ENCODE measurements around the gene HOXB6.

Gene HOXB6

DNA sequence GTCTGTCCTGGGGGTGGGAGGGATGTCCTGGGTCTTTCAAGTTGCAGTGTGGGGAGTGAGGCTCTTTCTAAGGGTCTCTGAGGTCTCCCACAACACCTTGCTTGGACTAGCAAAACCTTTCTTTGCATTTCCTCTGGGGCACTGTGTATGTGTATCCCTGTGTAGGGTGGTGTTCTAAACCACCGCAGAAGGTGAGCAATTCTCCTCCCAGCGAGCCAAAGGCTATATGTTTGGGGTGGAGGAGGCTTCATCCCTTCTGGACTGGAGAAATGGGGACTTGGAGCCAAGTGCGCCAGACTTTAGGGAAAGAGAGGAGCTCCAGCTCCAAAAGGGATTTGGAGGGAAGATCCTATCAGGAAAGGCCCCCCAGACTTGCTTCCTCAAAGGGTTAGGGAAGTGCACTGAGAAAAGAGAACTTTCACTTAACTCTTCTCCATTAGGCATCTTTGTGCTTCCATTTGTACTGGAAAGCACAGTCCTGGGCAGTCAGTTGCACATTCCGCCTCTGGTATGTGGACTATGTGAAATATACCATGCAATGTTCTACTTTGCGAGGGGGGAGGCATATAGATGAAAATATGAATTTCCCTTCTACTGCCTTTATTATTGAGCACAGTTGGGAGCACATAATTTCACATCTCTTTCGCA, 40.2 kb upstream of the HOXB6 start:
- TF ChIP-seq, protein P1, sequence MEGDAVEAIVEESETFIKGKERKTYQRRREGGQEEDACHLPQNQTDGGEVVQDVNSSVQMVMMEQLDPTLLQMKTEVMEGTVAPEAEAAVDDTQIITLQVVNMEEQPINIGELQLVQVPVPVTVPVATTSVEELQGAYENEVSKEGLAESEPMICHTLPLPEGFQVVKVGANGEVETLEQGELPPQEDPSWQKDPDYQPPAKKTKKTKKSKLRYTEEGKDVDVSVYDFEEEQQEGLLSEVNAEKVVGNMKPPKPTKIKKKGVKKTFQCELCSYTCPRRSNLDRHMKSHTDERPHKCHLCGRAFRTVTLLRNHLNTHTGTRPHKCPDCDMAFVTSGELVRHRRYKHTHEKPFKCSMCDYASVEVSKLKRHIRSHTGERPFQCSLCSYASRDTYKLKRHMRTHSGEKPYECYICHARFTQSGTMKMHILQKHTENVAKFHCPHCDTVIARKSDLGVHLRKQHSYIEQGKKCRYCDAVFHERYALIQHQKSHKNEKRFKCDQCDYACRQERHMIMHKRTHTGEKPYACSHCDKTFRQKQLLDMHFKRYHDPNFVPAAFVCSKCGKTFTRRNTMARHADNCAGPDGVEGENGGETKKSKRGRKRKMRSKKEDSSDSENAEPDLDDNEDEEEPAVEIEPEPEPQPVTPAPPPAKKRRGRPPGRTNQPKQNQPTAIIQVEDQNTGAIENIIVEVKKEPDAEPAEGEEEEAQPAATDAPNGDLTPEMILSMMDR (IDR thresholded peaks at IDR 0.05; ENCODE audit: insufficient read depth, missing control alignments): no peak
- no peak for DNase-seq (ENCODE audit: insufficient read length, low spot score)
- no peak for FAIRE-seq

DNA sequence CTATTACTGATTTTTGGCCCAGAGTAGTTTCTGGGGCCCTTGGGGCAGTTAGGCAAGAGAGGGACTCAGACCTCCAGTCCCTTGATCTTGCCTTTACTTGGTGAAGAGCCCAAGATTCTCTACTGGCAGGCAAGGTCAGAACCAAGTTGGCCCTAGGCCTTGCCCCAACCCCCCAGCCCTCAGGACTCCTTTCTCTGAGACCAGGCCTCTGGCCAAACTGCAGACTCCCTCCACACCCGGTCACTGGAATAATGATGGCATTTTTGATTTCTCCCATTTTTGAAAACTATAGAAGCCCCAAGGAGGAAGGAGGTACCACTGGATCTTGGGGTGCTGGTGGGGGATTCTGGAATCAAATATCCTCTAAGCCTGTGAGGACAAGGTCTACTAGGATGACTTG, 39.4 kb upstream of the HOXB6 start:
- DNase-seq (ENCODE audit: insufficient read length, low spot score): no peak
- TF ChIP-seq, protein P1 (IDR thresholded peaks at IDR 0.05; ENCODE audit: insufficient read depth, missing control alignments): no peak
- no peak for FAIRE-seq

DNA sequence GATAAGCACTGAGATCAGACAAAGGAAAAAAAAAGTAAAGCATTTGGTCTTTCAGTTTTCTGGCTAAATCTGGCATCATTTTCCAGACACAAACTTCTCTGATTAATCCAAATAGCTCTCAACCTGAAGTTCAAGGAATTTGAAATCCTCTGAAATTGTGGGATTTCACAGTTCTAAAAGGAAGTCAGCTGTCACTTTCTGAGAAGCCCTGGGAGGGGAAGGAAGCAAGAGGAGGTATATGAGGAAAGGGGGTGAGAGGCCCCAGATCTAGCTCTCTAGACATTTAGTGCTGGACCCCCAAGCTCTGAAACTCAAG, 38.9 kb upstream of the HOXB6 start:
- no peak for FAIRE-seq
- TF ChIP-seq, protein P1 (IDR thresholded peaks at IDR 0.05; ENCODE audit: insufficient read depth, missing control alignments): no peak

DNA sequence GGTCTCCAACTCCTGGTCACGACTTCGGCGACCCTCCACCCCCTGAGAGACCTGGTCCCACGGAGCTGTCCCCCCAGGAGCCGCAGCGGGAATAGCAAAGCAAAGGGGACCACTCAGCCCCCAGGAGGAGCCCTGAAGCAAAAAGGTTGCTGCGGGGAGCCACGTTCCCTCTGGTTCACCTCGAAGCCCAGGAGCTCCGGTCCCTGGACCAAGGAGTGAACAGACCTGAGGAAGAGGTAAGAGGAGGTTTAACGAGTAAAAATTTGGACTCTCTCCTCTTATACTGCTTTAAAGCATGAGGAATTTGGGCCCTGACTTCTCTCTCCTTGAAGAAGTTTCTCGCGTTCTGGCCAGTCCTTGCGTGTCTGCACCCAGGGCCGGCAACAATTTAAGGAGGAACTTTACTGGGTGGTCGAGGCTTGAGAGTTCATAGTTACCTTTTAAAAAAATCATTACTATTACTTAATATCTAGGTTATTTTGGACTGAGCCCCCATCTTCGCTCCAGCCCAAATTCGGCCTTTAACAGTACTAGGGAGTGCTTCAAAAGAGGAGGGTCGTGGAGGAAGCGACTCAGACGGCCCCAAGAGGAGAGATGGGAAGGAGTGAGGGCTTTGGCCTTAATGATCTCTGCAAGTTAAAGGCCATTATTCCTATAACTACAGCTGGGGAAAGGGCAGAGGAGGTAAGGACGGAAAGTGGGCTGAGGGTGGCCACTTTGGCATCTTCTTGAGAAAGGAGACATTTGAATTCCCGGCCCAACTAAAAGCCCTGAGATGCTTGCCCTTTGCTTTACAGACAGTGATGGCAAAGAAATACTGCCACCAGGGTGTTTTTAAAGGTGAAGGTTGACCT, 38.3 kb upstream of the HOXB6 start:
- no peak for FAIRE-seq
- DNase-seq (ENCODE audit: insufficient read length, low spot score): no peak
- TF ChIP-seq, protein P1 (IDR thresholded peaks at IDR 0.05; ENCODE audit: insufficient read depth, missing control alignments): no peak

More for the DNA sequence above, 38.9 kb upstream of the HOXB6 start:
- DNase-seq (ENCODE audit: insufficient read length, low spot score): no peak

DNA sequence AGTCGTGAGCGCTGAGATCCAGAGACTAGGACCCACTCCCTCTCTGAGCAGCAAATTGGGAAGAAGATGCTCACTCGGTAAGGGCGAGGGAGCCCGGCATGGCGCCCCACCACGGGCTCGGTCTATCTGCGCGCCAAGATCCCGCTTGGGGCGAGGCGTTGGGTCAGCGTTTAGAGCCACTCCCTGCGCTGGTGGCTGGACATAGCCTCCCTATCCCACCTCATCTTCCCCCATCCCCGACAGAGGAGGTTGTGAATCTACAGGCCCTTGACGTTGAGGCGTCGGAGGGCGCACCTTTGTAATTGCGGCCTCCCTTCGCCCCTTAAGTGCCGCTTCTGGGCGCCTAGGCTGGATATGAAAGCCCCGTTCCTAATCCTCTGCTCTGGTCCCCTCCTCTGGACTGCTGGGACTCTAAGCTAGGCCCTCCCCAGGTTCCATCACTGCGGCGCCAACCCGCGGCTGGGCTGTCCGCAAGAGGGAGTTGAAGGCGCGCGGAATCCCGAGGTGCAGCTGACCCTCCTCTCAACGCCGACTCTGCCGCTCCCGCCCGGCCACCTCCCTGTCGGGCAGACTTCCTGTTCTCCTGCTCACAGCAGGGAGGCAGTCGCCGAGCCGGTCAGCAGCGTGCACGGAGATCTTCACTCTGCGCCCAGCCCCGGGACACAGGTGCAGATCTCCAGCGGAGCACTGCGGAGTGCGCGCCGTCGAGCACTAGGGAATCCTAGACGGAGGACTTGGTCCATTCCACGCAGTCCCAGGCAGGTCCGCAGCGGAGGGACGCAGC, 37.5 kb upstream of the HOXB6 start:
- FAIRE-seq (no peak), DNase-seq (ENCODE audit: insufficient read length, low spot score) (no peak)

DNA sequence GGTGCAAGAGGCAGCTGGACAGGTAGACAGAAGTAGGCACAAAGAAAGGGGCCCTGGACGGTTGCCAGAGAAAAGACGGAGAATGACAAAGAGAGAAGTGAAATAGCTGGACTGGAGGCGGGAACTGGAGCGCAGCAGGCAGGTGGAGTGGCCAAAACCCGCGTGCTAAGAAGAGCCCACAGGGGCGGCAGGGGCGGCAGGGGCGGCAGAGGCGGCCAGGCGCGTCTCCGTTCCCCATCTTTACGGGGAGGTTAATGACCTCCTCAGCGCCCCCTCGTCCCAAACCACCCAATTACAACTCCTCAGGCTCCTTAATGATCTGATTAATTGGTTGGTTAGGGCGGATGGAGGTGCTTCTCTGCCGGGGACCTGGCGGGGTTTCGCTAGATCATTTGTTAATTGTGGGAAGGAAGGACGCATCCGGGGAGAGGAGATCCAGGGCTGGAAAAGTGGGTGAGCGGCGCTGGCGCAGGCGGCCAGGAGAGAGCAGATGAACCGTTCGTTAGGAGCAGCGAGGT, 36.8 kb upstream of the HOXB6 start:
- no peak for DNase-seq (ENCODE audit: insufficient read length, low spot score)
- FAIRE-seq: no peak
- TF ChIP-seq, protein P1 (IDR thresholded peaks at IDR 0.05; ENCODE audit: insufficient read depth, missing control alignments): no peak

More for the DNA sequence above, 37.5 kb upstream of the HOXB6 start:
- TF ChIP-seq, protein P1 (IDR thresholded peaks at IDR 0.05; ENCODE audit: insufficient read depth, missing control alignments): no peak

Data from D721Med (cell line).